Osteocyte (in vitro differentiated cells): ENCODE results near the gene LRRC71. TPM values are rescaled to one million over a fixed set of nuclear protein-coding genes. Genes with fewer than 3 reads are reported as not detected.
"Not testable (repeated sequence)": the region's sequence is repeated elsewhere in the genome, so short reads cannot be mapped to it uniquely, and the experiment has no call there.

ENCODE experiments used
- DNase-seq: peaks from one replicate; pipeline ENCODE4 v3.0.0; 2021; ENCODE audit warnings: mixed read lengths; ENCODE audit not compliant: unreplicated experiment; ENCODE audit errors: extremely low spot score
- H3K27ac Mint-ChIP-seq: one replicate; pipeline ENCODE4 v1.8.0; 2021; ENCODE audit warnings: mild to moderate bottlenecking, mixed read lengths; ENCODE audit not compliant: unreplicated experiment
- H3K27me3 Mint-ChIP-seq: one replicate; pipeline ENCODE4 v1.8.0; 2021; ENCODE audit warnings: mixed read lengths; ENCODE audit not compliant: unreplicated experiment
- H3K36me3 Mint-ChIP-seq: one replicate; pipeline ENCODE4 v1.8.0; 2021; ENCODE audit warnings: mixed read lengths; ENCODE audit not compliant: unreplicated experiment
- H3K4me1 Mint-ChIP-seq: one replicate; pipeline ENCODE4 v1.8.0; 2021; ENCODE audit warnings: mixed read lengths; ENCODE audit not compliant: unreplicated experiment
- H3K4me3 Mint-ChIP-seq: one replicate; pipeline ENCODE4 v1.8.0; 2021; ENCODE audit warnings: mild to moderate bottlenecking, moderate library complexity, mixed read lengths; ENCODE audit not compliant: unreplicated experiment
- H3K9me3 Mint-ChIP-seq: one replicate; pipeline ENCODE4 v1.8.0; 2021; ENCODE audit warnings: mixed read lengths; ENCODE audit not compliant: unreplicated experiment
- total RNA-seq: library from RNA; stranded (reverse); gene quantifications from 2 replicates; pipeline ENCODE4 v1.2.1, GENCODE V29; 2021
- TF ChIP-seq, protein P1 (sequence below): fragments of 200-600 bp; sonication (generic); IDR thresholded peaks from 2 replicates; pipeline ENCODE4 v1.5.0; 2021; ENCODE audit warnings: antibody characterized with exemption, mild to moderate bottlenecking, moderate library complexity

LRRC71 gene
- total RNA-seq, 1 donor from 2014 or later: 0.35 TPM

DNA sequence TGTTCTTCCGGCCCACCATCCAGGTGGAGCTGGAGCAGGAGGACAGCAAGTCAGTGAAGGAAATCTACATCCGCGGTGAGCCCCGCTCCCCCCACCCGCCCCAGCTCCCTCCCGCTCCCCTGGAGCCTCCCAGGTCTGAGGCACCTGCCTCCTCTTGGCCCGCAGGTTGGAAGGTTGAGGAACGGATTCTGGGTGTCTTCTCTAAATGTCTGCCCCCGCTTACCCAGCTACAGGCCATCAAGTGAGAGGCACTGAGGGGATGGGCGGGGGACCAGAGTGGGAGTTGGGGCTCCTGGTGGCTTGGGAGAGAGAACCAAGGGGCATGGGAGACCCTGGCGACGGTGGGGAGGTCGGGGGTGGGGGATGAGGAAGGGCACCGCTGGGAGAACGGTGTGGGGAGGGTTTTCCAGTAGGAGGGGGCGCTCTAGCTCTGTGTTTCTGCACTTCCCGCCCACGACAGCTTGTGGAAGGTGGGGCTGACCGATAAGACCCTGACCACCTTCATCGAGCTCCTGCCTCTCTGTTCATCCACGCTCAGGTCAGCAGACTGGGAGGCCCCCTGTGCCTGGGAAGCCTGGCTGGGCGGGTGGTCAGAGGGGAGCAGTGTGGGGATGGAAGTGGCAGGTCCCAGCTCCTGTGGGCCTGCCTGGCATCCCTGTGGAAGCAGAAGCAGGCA is 4.2 kb downstream of the LRRC71 start:
- peaks cover 63% of the 10 kb centered on the region for H3K27me3 Mint-ChIP-seq
- peaks cover 2% of the 10 kb centered on the region for H3K36me3 Mint-ChIP-seq
- H3K4me3 Mint-ChIP-seq: no peak overlapping the region

GRCh38 chr1:156925154-156926010 is 5.0 kb downstream of the LRRC71 start:
- H3K36me3 Mint-ChIP-seq: peaks cover 2% of the 10 kb centered on the region
- no peak overlapping the region for H3K4me3 Mint-ChIP-seq

More for the DNA sequence above, 4.2 kb downstream of the LRRC71 start:
- DNase-seq: no peak
- Mint-ChIP-seq H3K4me1 (peaks cover 41% of the 10 kb centered on the region), H3K9me3 (no peaks in the 10 kb centered on the region), H3K27ac (no peak overlapping the region)
- TF ChIP-seq, protein P1, sequence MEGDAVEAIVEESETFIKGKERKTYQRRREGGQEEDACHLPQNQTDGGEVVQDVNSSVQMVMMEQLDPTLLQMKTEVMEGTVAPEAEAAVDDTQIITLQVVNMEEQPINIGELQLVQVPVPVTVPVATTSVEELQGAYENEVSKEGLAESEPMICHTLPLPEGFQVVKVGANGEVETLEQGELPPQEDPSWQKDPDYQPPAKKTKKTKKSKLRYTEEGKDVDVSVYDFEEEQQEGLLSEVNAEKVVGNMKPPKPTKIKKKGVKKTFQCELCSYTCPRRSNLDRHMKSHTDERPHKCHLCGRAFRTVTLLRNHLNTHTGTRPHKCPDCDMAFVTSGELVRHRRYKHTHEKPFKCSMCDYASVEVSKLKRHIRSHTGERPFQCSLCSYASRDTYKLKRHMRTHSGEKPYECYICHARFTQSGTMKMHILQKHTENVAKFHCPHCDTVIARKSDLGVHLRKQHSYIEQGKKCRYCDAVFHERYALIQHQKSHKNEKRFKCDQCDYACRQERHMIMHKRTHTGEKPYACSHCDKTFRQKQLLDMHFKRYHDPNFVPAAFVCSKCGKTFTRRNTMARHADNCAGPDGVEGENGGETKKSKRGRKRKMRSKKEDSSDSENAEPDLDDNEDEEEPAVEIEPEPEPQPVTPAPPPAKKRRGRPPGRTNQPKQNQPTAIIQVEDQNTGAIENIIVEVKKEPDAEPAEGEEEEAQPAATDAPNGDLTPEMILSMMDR: no peak

GRCh38 chr1:156926175-156926574 is 5.7 kb downstream of the LRRC71 start:
- H3K27me3 Mint-ChIP-seq: peaks cover 65% of the 10 kb centered on the region
- DNase-seq: no peak
- H3K4me3 Mint-ChIP-seq: no peak overlapping the region
- no peak overlapping the region for H3K27ac Mint-ChIP-seq
- H3K4me1 Mint-ChIP-seq: peaks cover 34% of the 10 kb centered on the region
- no peaks in the 10 kb centered on the region for H3K36me3 Mint-ChIP-seq
- TF ChIP-seq, protein P1: no peak
- no peaks in the 10 kb centered on the region for H3K9me3 Mint-ChIP-seq

More at GRCh38 chr1:156925154-156926010, 5.0 kb downstream of the LRRC71 start:
- Mint-ChIP-seq H3K27me3 (peaks cover 67% of the 10 kb centered on the region), H3K9me3 (no peaks in the 10 kb centered on the region), H3K27ac (no peak overlapping the region), H3K4me1 (peaks cover 37% of the 10 kb centered on the region)
- TF ChIP-seq, protein P1: no peak
- DNase-seq: no peak

DNA sequence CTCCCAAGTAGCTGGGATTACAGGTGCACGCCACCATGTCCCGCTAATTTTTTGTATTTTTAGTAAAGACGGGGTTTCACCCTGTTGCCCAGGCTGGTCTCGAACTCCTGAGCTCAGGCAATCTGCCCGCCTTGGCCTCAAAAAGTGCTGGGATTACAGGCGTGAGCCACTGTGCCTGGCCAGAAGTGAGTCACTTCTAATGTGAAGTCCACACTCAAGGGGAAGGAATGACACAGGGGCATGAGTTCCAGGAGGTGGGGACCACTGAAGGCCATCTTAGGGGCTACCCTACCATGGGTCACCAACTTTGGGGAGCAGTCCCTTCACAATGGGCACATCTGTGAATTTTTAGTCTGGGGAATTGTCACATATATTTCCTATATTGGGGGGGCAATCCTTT is 6.3 kb downstream of the LRRC71 start:
- not testable (repeated sequence) for H3K27ac Mint-ChIP-seq, DNase-seq, H3K9me3 Mint-ChIP-seq, H3K36me3 Mint-ChIP-seq, H3K4me3 Mint-ChIP-seq
- Mint-ChIP-seq H3K27me3 (peaks cover 64% of the 10 kb centered on the region), H3K4me1 (peaks cover 34% of the 10 kb centered on the region)

- H3K27me3 Mint-ChIP-seq: peaks cover 57% of the 10 kb centered on the region
- peak overlapping the region; percentile 46 for H3K4me3 Mint-ChIP-seq
- TF ChIP-seq, protein P1: peak; percentile 83
- H3K4me1 Mint-ChIP-seq: peaks cover 34% of the 10 kb centered on the region
- H3K27ac Mint-ChIP-seq: no peak overlapping the region
- DNase-seq: peak; percentile 90
- no peaks in the 10 kb centered on the region for H3K36me3 Mint-ChIP-seq
- H3K9me3 Mint-ChIP-seq: no peaks in the 10 kb centered on the region
These were observed 7.0 kb downstream of the LRRC71 start for GRCh38 chr1:156927215-156928042.
